ENCODE data around the gene HRH2.

Gene HRH2, protein sequence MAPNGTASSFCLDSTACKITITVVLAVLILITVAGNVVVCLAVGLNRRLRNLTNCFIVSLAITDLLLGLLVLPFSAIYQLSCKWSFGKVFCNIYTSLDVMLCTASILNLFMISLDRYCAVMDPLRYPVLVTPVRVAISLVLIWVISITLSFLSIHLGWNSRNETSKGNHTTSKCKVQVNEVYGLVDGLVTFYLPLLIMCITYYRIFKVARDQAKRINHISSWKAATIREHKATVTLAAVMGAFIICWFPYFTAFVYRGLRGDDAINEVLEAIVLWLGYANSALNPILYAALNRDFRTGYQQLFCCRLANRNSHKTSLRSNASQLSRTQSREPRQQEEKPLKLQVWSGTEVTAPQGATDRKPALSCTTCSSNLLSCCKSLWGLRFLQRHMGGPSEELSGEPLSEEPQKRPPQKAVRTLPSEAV

DNA sequence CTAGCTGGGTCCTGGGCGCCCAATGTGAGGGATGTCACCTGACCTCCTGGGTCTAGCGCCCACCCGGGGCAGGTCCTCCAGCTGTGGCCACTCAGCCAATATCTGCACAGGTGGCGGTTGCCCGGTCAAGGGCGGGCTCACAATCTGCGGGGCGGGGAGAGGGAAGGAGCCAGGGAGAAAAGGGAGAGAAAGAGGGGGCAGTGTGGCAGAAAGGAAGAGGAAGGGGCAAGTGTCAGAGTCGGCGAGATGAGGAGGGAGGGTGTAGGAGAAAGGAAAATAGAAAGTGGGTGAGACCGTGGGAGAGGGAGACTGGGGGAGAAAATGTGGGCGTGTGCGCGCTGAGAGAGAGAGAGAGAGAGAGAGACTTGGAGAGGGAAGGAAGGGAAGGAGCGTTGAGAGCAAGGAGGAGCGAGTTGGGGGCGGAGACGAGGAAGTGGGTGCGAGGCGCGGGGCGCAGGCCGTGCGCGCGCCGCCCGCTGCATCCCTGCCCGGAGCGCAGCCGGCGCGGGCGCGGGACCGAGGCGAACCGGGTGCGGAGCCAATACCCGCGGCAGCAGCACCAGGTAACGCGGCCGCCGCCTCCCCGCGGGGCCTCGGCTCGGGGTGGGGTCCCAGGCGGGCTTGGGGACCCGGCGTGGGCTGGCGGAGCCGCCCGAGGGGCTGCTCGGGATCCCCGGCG lies at the start of gene HRH2:
TSS of gene HRH2 (plus strand) at position 479 of the 679 bp plus-strand sequence. CDS start 25,163 bp downstream, outside the sequence.
- no peaks in the 10 kb centered on the region for H4K20me1 ChIP-seq (ENCODE audit: insufficient read depth, low read length)
- H3K36me3 ChIP-seq (replicated peaks; ENCODE audit: low read depth, low read length): no peaks in the 10 kb centered on the region
- H3K4me1 ChIP-seq (ENCODE audit: low read length): no peaks in the 10 kb centered on the region
- H3K4me2 ChIP-seq (ENCODE audit: low read length): no peak within 1 kb of the TSS
- TF ChIP-seq, protein P1, sequence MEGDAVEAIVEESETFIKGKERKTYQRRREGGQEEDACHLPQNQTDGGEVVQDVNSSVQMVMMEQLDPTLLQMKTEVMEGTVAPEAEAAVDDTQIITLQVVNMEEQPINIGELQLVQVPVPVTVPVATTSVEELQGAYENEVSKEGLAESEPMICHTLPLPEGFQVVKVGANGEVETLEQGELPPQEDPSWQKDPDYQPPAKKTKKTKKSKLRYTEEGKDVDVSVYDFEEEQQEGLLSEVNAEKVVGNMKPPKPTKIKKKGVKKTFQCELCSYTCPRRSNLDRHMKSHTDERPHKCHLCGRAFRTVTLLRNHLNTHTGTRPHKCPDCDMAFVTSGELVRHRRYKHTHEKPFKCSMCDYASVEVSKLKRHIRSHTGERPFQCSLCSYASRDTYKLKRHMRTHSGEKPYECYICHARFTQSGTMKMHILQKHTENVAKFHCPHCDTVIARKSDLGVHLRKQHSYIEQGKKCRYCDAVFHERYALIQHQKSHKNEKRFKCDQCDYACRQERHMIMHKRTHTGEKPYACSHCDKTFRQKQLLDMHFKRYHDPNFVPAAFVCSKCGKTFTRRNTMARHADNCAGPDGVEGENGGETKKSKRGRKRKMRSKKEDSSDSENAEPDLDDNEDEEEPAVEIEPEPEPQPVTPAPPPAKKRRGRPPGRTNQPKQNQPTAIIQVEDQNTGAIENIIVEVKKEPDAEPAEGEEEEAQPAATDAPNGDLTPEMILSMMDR (IDR thresholded peaks at IDR 0.05; ENCODE audit: low read depth, low read length): no peak
- TF ChIP-seq EZH2phosphoT487 (IDR thresholded peaks at IDR 0.05; ENCODE audit: low read depth): no peak
- H3K9ac ChIP-seq (ENCODE audit: low read length): no peak within 1 kb of the TSS
- no peak within 1 kb of the TSS for H3K4me3 ChIP-seq (ENCODE audit: low read length)
- 0 out of 2 replicates have a peak, but pooled peaks cover 3% of the 10 kb centered on the region for H3K27me3 ChIP-seq (ENCODE audit: low read depth, low read length)
- H3K9me3 ChIP-seq (ENCODE audit: insufficient read depth, low read length): no peaks in the 10 kb centered on the region
- H2AFZ ChIP-seq (ENCODE audit: low read depth, low read length): no peak within 1 kb of the TSS
- no peak within 1 kb of the TSS for H3K27ac ChIP-seq (ENCODE audit: low read length)
- no peaks in the 10 kb centered on the region for H3K79me2 ChIP-seq (ENCODE audit: low read length)

DNA sequence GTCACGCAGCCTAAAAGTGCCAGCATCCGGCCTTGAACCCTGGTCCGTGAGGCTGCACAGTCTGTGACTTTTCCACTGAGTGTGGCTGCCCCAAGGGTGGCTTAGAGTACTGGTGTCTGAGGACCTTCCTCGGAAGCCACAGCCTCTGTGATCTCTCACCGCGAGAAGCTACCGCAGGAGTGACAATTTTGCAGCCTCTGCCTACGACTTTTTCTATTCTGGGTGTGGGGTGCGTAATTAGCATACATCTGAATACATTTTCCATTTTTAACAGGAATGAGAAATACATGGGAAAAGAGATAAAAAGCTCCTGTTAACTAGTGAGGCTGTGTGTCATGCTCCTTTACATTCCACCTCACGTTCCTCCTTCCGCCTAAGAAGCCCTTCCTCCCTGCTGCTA lies 48.3 kb upstream of the HRH2 start:
- Histone ChIP-seq H3K9ac (ENCODE audit: low read length) (no peak overlapping the region), H3K27me3 (ENCODE audit: low read depth, low read length) (peaks cover 29% of the 10 kb centered on the region), H3K27ac (ENCODE audit: low read length) (no peak overlapping the region), H3K4me1 (ENCODE audit: low read length) (no peaks in the 10 kb centered on the region), H3K9me3 (ENCODE audit: insufficient read depth, low read length) (no peaks in the 10 kb centered on the region), H3K4me2 (ENCODE audit: low read length) (no peak overlapping the region), H2AFZ (ENCODE audit: low read depth, low read length) (no peak overlapping the region), H3K79me2 (ENCODE audit: low read length) (no peaks in the 10 kb centered on the region), H3K4me3 (ENCODE audit: low read length) (no peak overlapping the region), H3K36me3 (replicated peaks; ENCODE audit: low read depth, low read length) (no peaks in the 10 kb centered on the region), H4K20me1 (ENCODE audit: insufficient read depth, low read length) (no peaks in the 10 kb centered on the region)
- TF ChIP-seq, protein P1 (IDR thresholded peaks at IDR 0.05; ENCODE audit: low read depth, low read length): no peak
- no peak for TF ChIP-seq EZH2phosphoT487 (IDR thresholded peaks at IDR 0.05; ENCODE audit: low read depth)

DNA sequence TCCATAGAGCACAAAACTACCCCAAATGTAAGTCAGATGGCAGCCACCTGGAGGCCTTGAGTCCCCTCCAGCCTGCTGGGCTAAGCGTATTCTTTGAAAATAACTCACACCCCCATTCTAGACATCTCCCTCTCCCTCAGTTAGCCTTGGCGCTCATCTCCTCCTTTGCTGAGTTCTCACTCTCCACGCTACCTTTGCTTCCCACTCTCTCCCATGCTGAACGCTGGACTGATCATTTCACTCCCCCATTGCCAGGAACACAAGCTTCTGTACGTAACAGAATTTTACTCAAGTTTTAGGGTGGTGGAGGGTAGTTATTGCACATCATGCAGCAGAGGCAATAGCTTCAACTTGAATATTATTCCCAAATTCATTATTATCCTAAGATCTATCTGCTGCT lies 47.5 kb upstream of the HRH2 start:
- H3K4me2 ChIP-seq (ENCODE audit: low read length): no peak overlapping the region
- H3K27me3 ChIP-seq (ENCODE audit: low read depth, low read length): peaks cover 22% of the 10 kb centered on the region
- no peaks in the 10 kb centered on the region for H3K4me1 ChIP-seq (ENCODE audit: low read length)
- no peaks in the 10 kb centered on the region for H3K9me3 ChIP-seq (ENCODE audit: insufficient read depth, low read length)
- no peaks in the 10 kb centered on the region for H4K20me1 ChIP-seq (ENCODE audit: insufficient read depth, low read length)
- no peaks in the 10 kb centered on the region for H3K36me3 ChIP-seq (replicated peaks; ENCODE audit: low read depth, low read length)
- no peaks in the 10 kb centered on the region for H3K79me2 ChIP-seq (ENCODE audit: low read length)
- TF ChIP-seq, protein P1 (IDR thresholded peaks at IDR 0.05; ENCODE audit: low read depth, low read length): no peak
- no peak for TF ChIP-seq EZH2phosphoT487 (IDR thresholded peaks at IDR 0.05; ENCODE audit: low read depth)
- no peak overlapping the region for H3K4me3 ChIP-seq (ENCODE audit: low read length)
- no peak overlapping the region for H3K27ac ChIP-seq (ENCODE audit: low read length)
- no peak overlapping the region for H3K9ac ChIP-seq (ENCODE audit: low read length)
- H2AFZ ChIP-seq (ENCODE audit: low read depth, low read length): no peak overlapping the region

DNA sequence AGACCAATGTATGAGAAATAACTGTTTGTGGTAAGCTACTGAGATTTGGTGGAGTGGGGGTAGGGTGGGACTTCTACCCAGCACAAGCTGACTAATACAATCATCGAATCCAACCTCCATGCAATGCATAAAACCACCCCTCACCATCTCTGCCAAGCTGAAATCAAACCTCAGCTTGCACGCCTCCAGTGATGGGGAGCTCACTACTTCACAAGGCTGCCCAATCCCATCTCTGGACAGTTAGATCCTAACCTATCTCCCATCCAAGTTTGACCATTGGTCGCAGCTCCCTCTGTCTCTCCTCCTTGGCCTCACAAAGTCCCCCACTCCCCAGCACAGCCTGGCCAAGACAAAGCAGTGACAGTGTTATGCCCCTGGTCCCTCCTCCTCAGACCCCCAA lies 47.0 kb upstream of the HRH2 start:
- Histone ChIP-seq H3K27me3 (ENCODE audit: low read depth, low read length) (peaks cover 18% of the 10 kb centered on the region), H3K9me3 (ENCODE audit: insufficient read depth, low read length) (no peaks in the 10 kb centered on the region), H2AFZ (ENCODE audit: low read depth, low read length) (no peak overlapping the region), H4K20me1 (ENCODE audit: insufficient read depth, low read length) (no peaks in the 10 kb centered on the region), H3K4me2 (ENCODE audit: low read length) (no peak overlapping the region), H3K4me1 (ENCODE audit: low read length) (no peaks in the 10 kb centered on the region), H3K4me3 (ENCODE audit: low read length) (no peak overlapping the region), H3K27ac (ENCODE audit: low read length) (no peak overlapping the region), H3K79me2 (ENCODE audit: low read length) (no peaks in the 10 kb centered on the region), H3K9ac (ENCODE audit: low read length) (no peak overlapping the region), H3K36me3 (replicated peaks; ENCODE audit: low read depth, low read length) (no peaks in the 10 kb centered on the region)
- no peak for TF ChIP-seq EZH2phosphoT487 (IDR thresholded peaks at IDR 0.05; ENCODE audit: low read depth)
- TF ChIP-seq, protein P1 (IDR thresholded peaks at IDR 0.05; ENCODE audit: low read depth, low read length): no peak
